ENCODE measurements around the gene FAM210A.

GRCh38 chr18:13629841-13630715, 96.3 kb downstream of the FAM210A start:
- TF ChIP-seq CTCF (IDR thresholded peaks at IDR 0.05) (peak; percentile 59 to 72 (median 64)), POLR2A (IDR thresholded peaks at IDR 0.05) (no peak)

All from esophagus squamous epithelium (tissue), 4 donors.